ENCODE measurements around the gene ZNF93.
"Not testable (repeated sequence)": the region's sequence is repeated elsewhere in the genome, so short reads cannot be mapped to it uniquely, and the experiment has no call there.

ZNF93 gene

DNA sequence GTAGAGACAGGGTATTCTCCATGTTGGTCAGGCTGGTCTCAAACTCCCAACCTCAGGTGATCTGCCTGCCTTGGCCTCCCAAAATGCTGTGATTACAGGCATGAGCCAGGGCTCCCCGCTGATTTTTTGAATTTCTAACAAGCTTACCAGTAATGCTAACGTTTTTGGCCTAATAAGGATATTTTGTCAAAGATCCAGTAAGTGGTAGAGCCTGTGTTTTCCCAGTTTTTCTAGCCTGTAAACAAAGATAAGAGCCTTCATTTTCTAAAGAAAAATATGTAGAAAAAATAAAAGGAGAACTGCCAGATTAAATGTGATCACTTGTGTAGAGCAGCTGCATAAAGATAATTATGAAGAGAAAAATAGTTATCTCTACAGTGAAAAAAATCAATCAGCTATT, 37.7 kb downstream of the ZNF93 start:
- no peak for DNase-seq

DNA sequence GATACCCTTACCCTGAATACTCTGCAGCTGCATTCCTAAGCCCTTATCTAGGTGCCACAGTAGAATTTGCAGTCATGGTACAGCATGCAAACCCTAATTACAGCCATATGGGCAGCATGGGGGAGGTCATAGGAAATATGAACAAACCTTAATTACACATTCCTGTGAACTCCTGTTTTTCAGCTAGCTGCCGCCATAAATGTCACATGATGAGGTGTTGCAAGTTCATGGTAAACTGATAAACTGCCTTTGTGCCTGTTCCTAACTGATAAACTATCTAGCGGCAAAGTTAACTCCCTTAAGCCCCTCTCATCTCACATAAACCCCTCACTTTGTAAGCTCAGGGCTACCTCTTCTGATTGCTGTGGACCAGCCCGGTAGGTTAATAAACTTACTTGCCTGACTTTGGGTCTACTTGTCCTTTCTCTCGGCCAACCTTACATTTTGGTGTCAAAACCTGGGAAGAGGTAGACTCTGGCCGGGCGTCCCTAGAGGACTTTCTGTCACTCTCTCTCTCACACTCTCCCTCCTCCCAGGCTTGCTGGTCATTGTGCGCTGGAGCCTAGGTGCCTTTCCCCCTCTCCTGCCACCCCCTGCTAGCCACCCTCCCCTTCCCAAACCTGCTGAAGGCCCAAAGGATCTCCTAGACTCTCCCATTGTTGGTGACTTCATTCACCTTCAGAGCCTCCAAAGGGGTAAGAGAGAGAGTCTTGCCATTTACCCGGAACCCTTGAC, 43.3 kb downstream of the ZNF93 start:
- DNase-seq, result no peak

DNA sequence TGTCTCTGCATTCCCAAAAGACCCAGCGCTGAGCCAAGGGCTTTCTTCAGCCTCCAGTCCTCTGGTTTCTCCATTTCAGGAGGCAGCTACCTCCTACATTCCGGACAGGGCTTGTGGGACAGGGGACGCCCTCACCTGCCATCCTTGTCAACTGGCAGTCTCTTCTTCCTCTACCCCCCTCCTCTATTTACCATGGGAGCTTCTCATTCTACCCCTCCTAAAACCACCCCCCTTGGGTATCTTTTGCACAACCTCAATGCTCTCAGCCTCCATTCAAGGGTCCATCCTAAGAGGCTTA, 43.8 kb downstream of the ZNF93 start:
- DNase-seq, result no peak

DNA sequence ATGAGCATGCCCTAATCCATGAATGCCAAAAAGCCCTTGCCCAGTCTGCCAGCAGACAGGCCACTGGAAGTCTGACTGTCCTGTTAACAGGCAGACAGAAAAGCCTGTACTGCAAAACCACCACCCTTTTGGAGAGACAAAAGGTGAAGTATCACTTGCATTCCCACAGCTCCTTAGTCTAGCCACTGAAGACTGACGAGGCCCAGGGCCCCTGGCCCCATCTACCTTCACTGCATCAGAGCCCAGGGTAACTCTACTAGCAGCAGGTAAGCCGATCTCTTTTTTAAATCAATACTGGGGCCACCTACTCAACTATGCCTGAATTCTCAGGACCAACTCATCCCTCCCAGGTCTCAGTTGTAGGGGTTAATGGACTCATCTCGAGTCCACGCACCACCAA, 45.5 kb downstream of the ZNF93 start:
- no peak for DNase-seq

DNA sequence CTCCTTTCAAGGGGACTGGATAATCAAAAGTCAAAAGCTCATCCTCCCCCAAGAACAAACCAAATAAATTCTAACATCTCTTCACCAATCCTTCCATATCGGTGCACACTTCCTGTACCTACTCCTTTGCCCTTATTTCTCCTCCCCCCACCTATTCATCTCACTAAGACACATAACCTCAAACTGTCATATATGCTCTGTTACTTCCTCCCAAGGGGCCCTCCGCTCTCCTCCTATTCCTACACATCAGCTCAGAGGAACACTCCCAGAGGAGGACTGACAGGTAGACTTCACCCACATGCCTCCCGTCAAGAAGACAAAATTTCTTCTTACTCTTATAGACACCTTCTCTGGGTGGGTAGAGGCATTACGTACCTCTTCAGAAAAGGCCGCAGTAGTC, 48.1 kb downstream of the ZNF93 start:
- no peak for DNase-seq

DNA sequence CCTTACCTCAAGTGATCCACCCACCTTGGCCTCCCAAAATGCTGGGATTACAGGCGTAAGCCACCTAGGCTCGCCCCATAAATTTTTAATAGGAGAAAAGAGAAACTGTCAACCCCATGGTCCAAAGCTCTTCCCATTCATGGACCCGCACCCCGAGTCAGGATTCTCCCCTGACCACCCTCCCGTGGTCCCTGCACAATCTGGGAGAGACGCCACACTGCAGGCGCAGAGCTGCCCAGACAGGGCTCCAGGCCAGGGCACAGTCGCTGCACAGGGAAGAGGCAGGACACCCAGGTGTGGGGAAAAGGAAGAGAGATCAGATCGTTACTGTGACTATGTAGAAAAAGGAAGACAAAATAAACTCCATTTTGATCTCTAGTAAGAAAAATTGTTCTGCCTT, 54.5 kb downstream of the ZNF93 start:
- DNase-seq, result no peak

DNA sequence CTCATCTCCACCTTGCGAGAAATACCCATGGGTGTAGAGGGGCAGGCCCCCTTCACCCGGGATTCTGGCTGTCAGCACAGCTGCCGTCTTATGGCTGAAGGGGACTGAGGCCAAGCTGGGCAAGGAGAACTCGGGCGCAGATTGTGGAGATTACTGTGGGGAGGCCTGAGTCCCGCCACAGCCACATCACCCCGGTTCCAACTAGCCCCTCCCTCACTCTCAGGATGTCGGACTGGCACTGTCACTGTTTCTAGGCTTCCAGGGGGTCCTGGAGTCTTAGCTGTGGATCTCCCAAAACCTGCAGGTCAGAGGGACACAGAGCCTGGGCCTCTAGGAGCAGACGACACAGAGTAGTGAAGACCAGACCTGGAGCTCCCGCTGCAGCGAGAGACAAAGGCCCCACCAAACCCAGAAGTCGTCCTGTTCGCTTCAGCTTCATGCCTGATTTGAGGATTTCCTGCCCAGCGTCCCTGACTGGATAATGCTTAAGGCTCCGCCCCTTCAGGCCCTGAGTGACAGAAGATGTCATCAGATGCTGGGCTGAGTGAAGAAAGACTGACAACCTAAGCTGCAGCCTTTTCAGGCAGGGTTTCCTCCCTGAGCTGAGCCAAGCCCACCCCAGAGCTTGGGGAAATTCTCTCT, 55.8 kb downstream of the ZNF93 start:
- no peak for DNase-seq

DNA sequence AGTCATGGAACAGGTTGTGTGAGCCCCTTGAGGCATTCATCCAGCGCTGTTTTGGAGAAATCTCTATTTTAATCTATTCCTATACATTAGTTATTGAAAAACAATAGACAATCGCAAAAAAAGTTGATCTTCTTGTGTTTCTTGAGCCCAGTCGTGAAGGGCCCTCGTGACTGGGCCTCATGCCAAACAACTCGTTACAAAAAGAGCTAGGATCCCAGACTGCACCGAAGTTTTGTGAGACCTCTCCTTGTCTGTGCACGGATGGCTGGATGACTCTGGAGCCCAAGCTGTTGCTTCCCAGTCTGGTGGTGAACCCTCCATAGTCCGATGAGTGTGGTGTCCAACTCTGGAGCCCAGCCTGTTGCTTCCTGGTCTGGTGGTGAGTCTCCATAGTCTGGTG, 57.0 kb downstream of the ZNF93 start:
- not testable (repeated sequence) for DNase-seq

DNA sequence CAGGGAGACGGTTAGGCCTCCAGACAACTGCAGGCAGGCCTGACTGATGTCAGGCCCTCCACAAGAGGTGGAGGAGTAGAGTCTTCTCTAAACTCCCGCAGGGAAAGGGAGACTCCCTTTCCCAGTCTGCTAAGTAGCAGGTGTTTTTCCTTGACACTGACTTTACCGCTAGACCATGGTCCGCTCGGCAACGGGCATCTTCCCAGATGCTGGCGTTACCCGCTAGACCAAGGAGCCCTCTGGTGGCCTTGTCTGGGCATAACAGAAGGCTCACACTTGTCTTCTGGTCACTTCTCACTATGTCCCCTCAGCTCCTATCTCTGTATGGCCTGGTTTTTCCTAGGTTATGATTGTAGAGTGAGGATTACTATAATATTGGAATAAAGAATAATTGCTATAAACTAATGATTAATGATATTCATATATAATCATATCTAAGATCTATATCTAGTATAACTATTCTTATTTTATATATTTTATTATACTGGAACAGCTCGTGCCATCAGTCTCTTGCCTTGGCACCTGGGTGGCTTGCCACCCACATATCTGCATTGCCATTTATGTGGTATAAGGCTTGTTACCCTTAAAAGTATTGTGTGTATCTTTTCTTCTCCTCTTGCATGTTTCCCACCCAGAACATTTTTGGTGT, 58.5 kb downstream of the ZNF93 start:
- DNase-seq, result not testable (repeated sequence)

DNA sequence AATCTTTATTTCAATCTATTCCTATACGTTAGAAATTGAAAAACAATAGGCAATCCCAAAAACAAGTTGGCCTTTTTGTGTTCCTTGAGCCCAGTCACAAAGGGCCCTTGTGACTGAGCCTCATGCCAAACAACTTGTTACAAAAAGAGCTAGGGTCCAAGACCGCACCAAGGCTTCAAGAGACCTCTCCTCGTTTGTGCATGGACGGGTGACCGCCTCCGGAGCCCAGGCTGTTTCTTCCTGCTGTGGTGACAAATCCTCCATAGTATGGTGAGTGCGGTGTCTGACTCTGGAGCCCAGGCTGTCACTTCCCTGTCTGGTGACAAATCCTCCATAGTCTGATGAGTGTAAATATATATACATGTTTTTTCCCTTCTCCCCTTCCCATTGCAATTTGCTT, 63.7 kb downstream of the ZNF93 start:
- DNase-seq, result no peak

DNA sequence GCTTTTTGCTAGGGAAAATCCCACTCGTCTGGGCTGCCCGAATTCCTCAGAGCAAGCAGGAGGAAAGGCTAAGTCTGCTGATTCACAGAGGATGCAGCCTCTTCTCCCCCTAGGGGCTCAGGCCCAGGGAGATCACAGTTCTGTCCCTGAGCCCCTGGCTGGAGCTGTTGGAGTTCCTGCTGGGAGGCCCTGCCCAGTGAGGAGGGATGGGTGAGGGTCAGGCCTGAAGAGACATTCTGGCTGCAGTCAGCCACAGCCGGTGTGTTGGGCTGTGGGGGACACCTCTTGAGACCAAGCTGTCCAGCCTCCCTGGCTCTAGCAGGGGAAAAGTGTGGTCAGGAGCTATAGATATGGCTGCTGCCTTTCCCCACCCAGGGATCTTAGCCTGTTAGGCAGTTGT, 65.4 kb downstream of the ZNF93 start:
- DNase-seq, result not testable (repeated sequence)

DNA sequence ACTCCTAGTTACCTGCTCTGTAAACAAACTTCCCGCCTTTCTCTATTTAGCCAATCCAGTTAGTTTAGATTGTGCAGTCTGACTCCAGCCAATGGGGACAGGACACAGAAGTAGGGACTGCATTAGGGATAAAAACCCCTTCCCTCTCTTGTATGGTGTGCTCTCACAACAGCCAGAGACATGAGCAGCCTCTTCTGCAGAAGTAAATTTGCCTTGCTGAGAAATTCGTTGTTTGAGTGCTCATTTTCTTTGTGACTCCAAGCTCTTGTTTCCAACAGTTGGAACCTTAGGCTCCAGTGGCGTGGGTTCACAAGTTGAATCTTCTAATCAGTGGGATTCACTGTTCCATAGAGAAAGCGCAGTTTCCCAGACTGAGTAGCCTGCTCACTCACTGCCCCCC, 66.1 kb downstream of the ZNF93 start:
- no peak for DNase-seq

Data from activated gamma-delta T cell (primary cell).